ENCODE measurements around the gene GJB3. TPM values are rescaled to one million over a fixed set of nuclear protein-coding genes. Genes with fewer than 3 reads are reported as not detected.
A peak's percentile ranks its signal among the peaks of the same experiment; 100 is the strongest.

The GJB3 gene
- total RNA-seq, 2 donors from 2014 or later, result 6.7 to 11.0 TPM

DNA sequence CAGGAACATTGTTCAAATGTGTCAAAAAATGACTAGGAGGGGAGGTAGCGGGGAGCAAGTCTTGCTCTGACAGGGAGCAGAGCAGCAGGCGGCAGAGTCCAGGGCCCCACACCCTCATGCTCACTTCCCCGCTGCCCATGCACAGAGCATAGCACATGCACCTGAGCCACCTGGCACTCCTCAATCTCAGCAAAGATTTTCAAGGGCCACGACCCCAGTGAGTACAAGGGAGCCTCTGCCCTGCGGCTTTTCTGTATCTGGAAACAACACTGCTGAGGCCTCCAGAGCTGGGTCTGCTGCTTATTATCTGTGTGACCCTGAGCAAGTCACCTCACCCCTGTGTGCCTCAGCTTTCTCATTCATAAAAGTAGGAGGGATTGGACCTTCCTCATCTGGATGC lies 1.1 kb upstream of the GJB3 start:
- ATAC-seq (no peak), DNase-seq (no peak)
- intact Hi-C loops (cut with DNase I, micrococcal nuclease), result no loop called here

- DNase-seq, result peak in 1 of 2 donors; percentile 56
- intact Hi-C loops (cut with DNase I, micrococcal nuclease), result no loop called here
- ATAC-seq, result no peak
Measured at GRCh38 chr1:34780528-34780927, 486 bp upstream of the GJB3 start.

DNA sequence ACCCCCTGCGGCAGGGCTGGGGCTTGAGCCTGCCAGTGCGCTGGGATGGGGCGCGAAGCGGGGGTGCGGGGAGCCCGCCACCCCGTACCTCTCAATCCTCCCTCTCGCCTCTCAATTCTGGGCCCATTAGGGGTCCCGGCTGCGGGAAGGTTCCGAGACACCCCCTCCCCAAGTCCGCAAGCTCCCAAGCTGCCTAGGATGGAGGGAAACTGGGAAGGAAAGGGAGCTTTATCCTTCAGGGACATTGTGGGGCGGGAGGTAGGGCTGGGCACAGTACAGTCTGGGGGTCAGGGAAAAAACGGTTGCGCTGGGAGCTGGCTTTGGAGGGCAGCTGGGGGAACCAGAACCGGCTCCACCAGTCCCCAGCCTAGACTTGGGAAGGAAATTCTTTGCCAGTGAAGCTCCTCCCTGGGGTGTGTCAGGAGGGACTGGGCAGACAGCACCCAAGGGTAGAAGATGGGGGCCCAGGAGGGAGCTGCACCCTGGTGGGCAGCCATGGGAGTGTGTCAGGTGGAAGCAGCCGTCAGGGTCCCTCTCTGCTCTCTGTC lies 904 bp downstream of the GJB3 start:
- DNase-seq, result peak; percentile 68 to 77
- peak; percentile 50 for ATAC-seq
- intact Hi-C loops (cut with DNase I, micrococcal nuclease), result no loop called here

DNA sequence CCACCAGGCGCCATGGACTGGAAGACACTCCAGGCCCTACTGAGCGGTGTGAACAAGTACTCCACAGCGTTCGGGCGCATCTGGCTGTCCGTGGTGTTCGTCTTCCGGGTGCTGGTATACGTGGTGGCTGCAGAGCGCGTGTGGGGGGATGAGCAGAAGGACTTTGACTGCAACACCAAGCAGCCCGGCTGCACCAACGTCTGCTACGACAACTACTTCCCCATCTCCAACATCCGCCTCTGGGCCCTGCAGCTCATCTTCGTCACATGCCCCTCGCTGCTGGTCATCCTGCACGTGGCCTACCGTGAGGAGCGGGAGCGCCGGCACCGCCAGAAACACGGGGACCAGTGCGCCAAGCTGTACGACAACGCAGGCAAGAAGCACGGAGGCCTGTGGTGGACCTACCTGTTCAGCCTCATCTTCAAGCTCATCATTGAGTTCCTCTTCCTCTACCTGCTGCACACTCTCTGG lies 3.8 kb downstream of the GJB3 start:
- no peak for DNase-seq
- intact Hi-C loops (cut with DNase I, micrococcal nuclease), result no loop called here
- no peak for ATAC-seq

- intact Hi-C loops (cut with DNase I, micrococcal nuclease), result no loop called here
- no peak for ATAC-seq
- no peak for DNase-seq
Measured at GRCh38 chr1:34785231-34785874, 4.3 kb downstream of the GJB3 start.

DNA sequence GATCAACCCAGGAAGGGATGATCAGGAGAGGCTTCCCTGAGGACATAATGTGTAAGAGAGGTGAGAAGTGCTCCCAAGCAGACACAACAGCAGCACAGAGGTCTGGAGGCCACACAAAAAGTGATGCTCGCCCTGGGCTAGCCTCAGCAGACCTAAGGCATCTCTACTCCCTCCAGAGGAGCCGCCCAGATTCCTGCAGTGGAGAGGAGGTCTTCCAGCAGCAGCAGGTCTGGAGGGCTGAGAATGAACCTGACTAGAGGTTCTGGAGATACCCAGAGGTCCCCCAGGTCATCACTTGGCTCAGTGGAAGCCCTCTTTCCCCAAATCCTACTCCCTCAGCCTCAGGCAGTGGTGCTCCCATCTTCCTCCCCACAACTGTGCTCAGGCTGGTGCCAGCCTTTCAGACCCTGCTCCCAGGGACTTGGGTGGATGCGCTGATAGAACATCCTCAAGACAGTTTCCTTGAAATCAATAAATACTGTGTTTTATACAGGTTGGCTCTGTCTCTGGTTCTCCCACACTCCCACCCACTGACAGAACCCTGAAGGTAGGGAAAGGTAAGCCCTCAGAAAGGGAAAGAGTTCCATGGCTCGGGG lies 5.0 kb downstream of the GJB3 start:
- no peak for DNase-seq
- intact Hi-C loops (cut with DNase I, micrococcal nuclease), result no loop called here

GRCh38 chr1:34786521-34787325 lies 5.7 kb downstream of the GJB3 start:
- peak; percentile 81 for ATAC-seq
- peak; percentile 73 to 85 for DNase-seq
- intact Hi-C loops (cut with DNase I, micrococcal nuclease), result no loop called here

More for the DNA sequence above, 5.0 kb downstream of the GJB3 start:
- ATAC-seq, result no peak

GRCh38 chr1:34787461-34788420 lies 6.7 kb downstream of the GJB3 start:
- no peak for ATAC-seq
- intact Hi-C loops (cut with DNase I, micrococcal nuclease), result no loop called here
- DNase-seq, result no peak

DNA sequence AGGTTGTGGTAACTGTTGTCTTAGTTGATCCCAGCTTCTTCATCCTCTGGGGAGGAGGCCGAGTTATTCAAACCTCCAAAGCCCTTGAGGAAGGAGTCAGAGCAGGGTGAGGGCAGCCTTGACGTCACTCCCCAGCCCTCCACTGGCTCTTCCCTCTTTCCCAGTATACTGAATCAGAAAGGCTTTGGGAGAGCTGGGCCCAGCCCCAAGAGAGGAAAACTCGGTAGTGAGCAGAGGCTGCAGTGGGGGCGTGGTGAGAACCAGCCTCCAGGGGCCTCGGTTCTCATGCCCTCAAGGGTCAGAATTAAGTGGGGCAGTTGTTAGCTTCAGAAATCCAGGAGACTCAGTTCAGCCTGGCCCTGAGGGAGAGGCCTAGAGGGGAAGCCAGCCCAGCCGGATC lies 10.0 kb downstream of the GJB3 start:
- DNase-seq, result no peak
- intact Hi-C loops (cut with DNase I, micrococcal nuclease), result no loop called here
- no peak for ATAC-seq

- intact Hi-C loops (cut with DNase I, micrococcal nuclease), result no loop called here
- no peak for ATAC-seq
- no peak for DNase-seq
Measured at GRCh38 chr1:34792424-34792823, 11.4 kb downstream of the GJB3 start.

GRCh38 chr1:34792868-34793727 lies 12.1 kb downstream of the GJB3 start, which contains the start of gene GJA4:
GJA4 (plus strand) TSS chr1:34792999; CDS start chr1:34794214, 1,215 bp downstream.
- no peak for DNase-seq
- intact Hi-C loops (cut with DNase I, micrococcal nuclease), result no loop called here
- no peak for ATAC-seq

DNA sequence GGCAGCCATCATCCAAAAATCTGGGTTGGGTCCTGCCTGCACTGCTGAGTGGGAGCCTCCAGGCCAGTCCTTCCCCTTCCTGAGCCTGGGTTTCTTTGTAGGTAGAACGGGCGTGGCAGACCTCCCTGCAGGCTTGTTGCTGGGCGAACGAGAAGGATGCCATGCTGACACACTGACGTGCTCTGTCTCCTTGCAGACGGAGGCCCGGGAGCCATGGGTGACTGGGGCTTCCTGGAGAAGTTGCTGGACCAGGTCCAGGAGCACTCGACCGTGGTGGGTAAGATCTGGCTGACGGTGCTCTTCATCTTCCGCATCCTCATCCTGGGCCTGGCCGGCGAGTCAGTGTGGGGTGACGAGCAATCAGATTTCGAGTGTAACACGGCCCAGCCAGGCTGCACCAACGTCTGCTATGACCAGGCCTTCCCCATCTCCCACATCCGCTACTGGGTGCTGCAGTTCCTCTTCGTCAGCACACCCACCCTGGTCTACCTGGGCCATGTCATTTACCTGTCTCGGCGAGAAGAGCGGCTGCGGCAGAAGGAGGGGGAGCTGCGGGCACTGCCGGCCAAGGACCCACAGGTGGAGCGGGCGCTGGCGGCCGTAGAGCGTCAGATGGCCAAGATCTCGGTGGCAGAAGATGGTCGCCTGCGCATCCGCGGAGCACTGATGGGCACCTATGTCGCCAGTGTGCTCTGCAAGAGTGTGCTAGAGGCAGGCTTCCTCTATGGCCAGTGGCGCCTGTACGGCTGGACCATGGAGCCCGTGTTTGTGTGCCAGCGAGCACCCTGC lies 13.2 kb downstream of the GJB3 start:
- ATAC-seq, result no peak
- no peak for DNase-seq
- intact Hi-C loops (cut with DNase I, micrococcal nuclease), result no loop called here

- ATAC-seq, result no peak
Measured at GRCh38 chr1:34794790-34795180, 13.8 kb downstream of the GJB3 start.

GRCh38 chr1:34795916-34796315 lies 14.9 kb downstream of the GJB3 start:
- ATAC-seq (no peak), DNase-seq (no peak)
- intact Hi-C loops (cut with DNase I, micrococcal nuclease), result no loop called here

More at GRCh38 chr1:34794790-34795180, 13.8 kb downstream of the GJB3 start:
- intact Hi-C loops (cut with DNase I, micrococcal nuclease), result no loop called here
- DNase-seq, result no peak

DNA sequence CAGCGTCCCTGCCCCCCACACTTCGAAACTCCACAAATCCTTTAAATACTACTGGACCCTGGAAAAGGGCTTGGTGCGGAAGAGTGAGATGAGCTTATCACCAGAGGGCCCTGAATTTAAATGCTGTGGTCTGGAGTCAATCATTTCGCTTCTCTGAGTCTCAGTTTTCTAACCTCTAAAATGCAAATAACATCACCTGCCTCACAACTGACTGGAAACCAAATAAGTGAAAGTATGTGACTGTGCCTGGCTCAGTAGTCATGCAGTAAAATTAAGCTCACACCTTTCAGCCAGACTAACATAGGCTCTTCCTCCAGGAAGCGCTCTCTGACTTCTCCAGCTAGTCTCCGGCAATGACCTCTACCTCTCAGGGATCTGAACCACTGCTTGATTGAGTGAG lies 16.0 kb downstream of the GJB3 start:
- DNase-seq, result no peak
- no peak for ATAC-seq
- intact Hi-C loops (cut with DNase I, micrococcal nuclease), result no loop called here

DNA sequence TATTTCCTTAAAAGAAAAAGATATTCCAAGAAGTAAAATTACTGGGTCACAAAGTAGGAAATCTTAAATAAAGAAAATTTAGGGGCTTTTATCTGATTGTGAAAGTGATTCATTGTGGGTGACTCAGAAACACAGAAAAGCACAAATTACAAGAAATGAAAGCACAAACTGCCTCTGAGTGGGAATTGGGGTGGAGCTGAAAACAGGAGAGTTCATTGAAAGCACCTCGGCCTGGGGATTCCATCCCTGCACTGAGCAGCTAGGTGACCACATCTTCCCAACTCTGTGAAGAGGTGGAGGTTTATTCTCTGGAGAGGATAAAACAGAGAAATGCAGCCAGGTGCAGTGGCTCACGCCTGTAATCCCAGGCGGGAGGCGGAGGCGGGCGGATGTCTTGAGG lies 19.2 kb downstream of the GJB3 start:
- intact Hi-C loops (cut with DNase I, micrococcal nuclease), result no loop called here
- no peak for DNase-seq

DNA sequence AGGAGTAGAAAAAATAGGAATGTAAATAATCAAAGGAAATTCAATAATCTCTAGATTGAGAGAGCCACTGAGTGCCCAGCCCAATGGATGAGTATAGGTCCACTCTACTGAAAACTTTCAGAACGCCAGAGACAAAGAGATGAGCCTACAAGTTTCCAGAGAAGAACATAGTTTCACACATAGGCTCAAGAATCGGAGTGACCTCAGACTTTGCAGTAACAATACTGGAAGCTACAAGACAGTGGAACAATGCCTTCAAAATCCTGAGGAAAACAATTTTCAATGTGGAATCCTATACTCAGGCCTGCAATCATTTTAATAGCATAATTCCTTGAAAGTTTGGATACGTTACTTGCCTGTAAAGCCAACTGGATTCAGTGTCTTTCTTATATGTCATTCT lies 22.8 kb downstream of the GJB3 start:
- intact Hi-C loops (cut with DNase I, micrococcal nuclease), result no loop called here
- ATAC-seq (no peak), DNase-seq (no peak)

More for the DNA sequence above, 19.2 kb downstream of the GJB3 start:
- ATAC-seq, result no peak

Data from left colon (tissue), 2 donors.